KMS-11 (cell line): ENCODE data around the gene MAGI3.

Experiments
- H2AFZ ChIP-seq: fragments of 200-600 bp; sonication (generic); 2 replicates; pipeline ENCODE4 v1.6.1; 2016; ENCODE audit warnings: antibody characterized with exemption, mixed run types, low read depth
- H3K27ac ChIP-seq: fragments of 200-600 bp; sonication (generic); 2 replicates; pipeline ENCODE4 v1.6.1; 2016; ENCODE audit warnings: mild to moderate bottlenecking, mixed run types
- H3K27me3 ChIP-seq: fragments of 200-600 bp; sonication (generic); 2 replicates; pipeline ENCODE4 v1.6.1; 2017; ENCODE audit warnings: mild to moderate bottlenecking, low read depth, mixed run types, moderate library complexity; ENCODE audit not compliant: insufficient read depth
- H3K36me3 ChIP-seq: fragments of 200-600 bp; sonication (generic); 2 replicates; pipeline ENCODE4 v1.6.1; 2017; ENCODE audit warnings: mild to moderate bottlenecking, mixed run types; ENCODE audit not compliant: insufficient read depth
- H3K4me1 ChIP-seq: fragments of 200-600 bp; sonication (generic); 2 replicates; pipeline ENCODE4 v1.6.1; 2016; ENCODE audit warnings: mild to moderate bottlenecking, low read depth, mixed run types; ENCODE audit not compliant: poor library complexity, severe bottlenecking
- H3K4me2 ChIP-seq: fragments of 200-600 bp; sonication (generic); 2 replicates; pipeline ENCODE4 v1.7.0; 2016; ENCODE audit warnings: mild to moderate bottlenecking, mixed run types
- H3K4me3 ChIP-seq: fragments of 200-600 bp; sonication (generic); IDR thresholded peaks from 2 replicates; pipeline ENCODE4 v1.6.1; 2017; ENCODE audit warnings: low read depth, low read length, mixed read lengths; ENCODE audit not compliant: insufficient read depth
- H3K79me2 ChIP-seq: fragments of 200-600 bp; sonication (generic); 2 replicates; pipeline ENCODE4 v1.6.1; 2016; ENCODE audit warnings: low read depth, mixed run types; ENCODE audit not compliant: insufficient read depth
- H3K9ac ChIP-seq: fragments of 200-600 bp; sonication (generic); 2 replicates; pipeline ENCODE4 v1.6.1; 2016; ENCODE audit warnings: mild to moderate bottlenecking, mixed run types
- H4K20me1 ChIP-seq: fragments of 200-600 bp; sonication (generic); 2 replicates; pipeline ENCODE4 v1.6.1; 2016; ENCODE audit warnings: mild to moderate bottlenecking, mixed run types; ENCODE audit not compliant: insufficient read depth
- TF ChIP-seq, protein P1 (sequence below): fragments of 200-600 bp; sonication (generic); conservative IDR thresholded peaks from 2 replicates; pipeline ENCODE4 v1.6.1; 2017; ENCODE audit warnings: low read depth, mild to moderate bottlenecking, antibody characterized with exemption, low read length, moderate library complexity, mixed read lengths

Gene MAGI3

DNA sequence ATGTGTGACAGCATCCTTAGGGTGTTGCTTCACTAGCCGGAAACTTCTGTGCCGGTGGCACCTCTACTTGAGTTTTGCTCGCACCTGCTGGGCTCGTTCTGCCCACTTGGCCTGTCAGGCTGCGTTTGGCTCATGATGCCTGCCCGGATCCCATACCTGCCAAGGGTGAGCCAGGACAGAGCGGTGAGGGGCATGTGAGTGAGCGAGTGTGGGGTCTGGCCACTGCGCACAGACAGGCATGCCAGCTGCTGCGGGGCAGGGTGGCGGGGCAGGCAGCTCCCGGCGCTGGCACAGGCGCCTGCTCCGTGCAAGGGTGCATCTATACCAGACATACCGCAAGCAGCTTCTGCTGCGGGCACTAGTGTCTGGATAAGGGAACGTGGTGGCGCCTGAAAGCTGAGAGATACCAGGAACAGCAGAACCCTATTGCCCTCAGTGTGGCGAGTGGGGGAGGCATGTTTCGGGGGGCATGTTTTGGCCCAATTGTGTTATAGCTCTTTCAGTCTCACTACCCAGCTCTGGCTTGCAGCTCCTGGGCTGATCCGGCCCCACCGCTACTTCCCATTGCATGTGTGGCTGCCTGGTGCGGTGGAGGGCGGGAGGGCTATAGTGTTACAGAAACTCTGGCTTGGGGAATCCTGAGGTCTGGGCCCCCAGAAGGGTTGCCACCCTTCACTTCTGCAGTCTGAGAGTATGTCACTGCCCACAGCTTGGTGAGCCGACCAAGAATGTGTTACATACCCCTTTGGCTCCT is 32.2 kb downstream of the MAGI3 start:
- H3K4me3 ChIP-seq: no peak overlapping the region
- H3K36me3 ChIP-seq: no peaks in the 10 kb centered on the region
- no peaks in the 10 kb centered on the region for H3K79me2 ChIP-seq
- no peaks in the 10 kb centered on the region for H3K27me3 ChIP-seq
- H3K27ac ChIP-seq: no peak overlapping the region
- H4K20me1 ChIP-seq: no peaks in the 10 kb centered on the region
- no peak overlapping the region for H2AFZ ChIP-seq
- H3K4me2 ChIP-seq: no peak overlapping the region
- H3K9ac ChIP-seq: no peak overlapping the region
- no peaks in the 10 kb centered on the region for H3K4me1 ChIP-seq
- TF ChIP-seq, protein P1, sequence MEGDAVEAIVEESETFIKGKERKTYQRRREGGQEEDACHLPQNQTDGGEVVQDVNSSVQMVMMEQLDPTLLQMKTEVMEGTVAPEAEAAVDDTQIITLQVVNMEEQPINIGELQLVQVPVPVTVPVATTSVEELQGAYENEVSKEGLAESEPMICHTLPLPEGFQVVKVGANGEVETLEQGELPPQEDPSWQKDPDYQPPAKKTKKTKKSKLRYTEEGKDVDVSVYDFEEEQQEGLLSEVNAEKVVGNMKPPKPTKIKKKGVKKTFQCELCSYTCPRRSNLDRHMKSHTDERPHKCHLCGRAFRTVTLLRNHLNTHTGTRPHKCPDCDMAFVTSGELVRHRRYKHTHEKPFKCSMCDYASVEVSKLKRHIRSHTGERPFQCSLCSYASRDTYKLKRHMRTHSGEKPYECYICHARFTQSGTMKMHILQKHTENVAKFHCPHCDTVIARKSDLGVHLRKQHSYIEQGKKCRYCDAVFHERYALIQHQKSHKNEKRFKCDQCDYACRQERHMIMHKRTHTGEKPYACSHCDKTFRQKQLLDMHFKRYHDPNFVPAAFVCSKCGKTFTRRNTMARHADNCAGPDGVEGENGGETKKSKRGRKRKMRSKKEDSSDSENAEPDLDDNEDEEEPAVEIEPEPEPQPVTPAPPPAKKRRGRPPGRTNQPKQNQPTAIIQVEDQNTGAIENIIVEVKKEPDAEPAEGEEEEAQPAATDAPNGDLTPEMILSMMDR: no peak

DNA sequence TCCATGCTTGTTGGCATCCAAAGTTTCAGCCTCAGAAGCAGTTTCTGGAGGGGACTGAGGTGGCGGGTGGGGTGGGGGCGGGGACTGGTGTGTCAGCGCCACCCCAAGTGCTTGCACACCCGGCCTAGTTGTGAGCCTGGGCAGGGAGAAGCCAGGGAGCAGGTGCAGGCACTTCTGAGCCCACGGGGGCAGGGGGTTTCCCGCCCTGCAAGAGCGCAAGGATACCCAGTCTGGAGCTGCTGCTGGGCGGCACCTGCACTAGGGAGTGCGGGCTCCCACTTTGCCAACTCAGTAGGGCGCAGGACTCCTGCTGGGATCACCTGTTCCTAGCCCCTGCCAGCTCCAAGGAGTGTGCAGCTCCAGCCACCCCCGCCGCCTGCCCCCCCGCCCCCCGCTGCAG is 33.5 kb downstream of the MAGI3 start:
- Histone ChIP-seq H3K4me1 (no peaks in the 10 kb centered on the region), H3K4me2 (no peak overlapping the region), H3K79me2 (no peaks in the 10 kb centered on the region), H3K4me3 (no peak overlapping the region), H2AFZ (no peak overlapping the region), H4K20me1 (no peaks in the 10 kb centered on the region), H3K9ac (no peak overlapping the region), H3K36me3 (no peaks in the 10 kb centered on the region), H3K27me3 (no peaks in the 10 kb centered on the region), H3K27ac (no peak overlapping the region)
- TF ChIP-seq, protein P1: no peak

- Histone ChIP-seq H3K36me3 (no peaks in the 10 kb centered on the region), H2AFZ (no peak overlapping the region), H3K27me3 (no peaks in the 10 kb centered on the region), H3K79me2 (no peaks in the 10 kb centered on the region), H4K20me1 (no peaks in the 10 kb centered on the region), H3K27ac (no peak overlapping the region), H3K4me2 (no peak overlapping the region; the same call in 1 of the 2 replicates), H3K4me1 (peaks cover 15% of the 10 kb centered on the region), H3K9ac (no peak overlapping the region), H3K4me3 (no peak overlapping the region)
- TF ChIP-seq, protein P1: no peak
Observed at GRCh38 chr1:113429461-113430153, 39.3 kb downstream of the MAGI3 start.

GRCh38 chr1:113433184-113433583 is 42.9 kb downstream of the MAGI3 start:
- Histone ChIP-seq H3K9ac (no peak overlapping the region), H4K20me1 (no peaks in the 10 kb centered on the region), H3K4me1 (peaks cover 15% of the 10 kb centered on the region), H3K4me2 (no peak overlapping the region), H3K4me3 (no peak overlapping the region), H3K27ac (no peak overlapping the region), H2AFZ (no peak overlapping the region), H3K27me3 (no peaks in the 10 kb centered on the region), H3K36me3 (no peaks in the 10 kb centered on the region), H3K79me2 (no peaks in the 10 kb centered on the region)
- TF ChIP-seq, protein P1: no peak
